GM21381 (cell line): ENCODE data around the gene TTC28.

Source experiments
- ATAC-seq: cut with Tn5 transposase; IDR thresholded peaks from one replicate; pipeline ENCODE4 v1.9.1; 2021; ENCODE audit warnings: mild to moderate bottlenecking, moderate library complexity; ENCODE audit not compliant: unreplicated experiment

Gene TTC28

DNA sequence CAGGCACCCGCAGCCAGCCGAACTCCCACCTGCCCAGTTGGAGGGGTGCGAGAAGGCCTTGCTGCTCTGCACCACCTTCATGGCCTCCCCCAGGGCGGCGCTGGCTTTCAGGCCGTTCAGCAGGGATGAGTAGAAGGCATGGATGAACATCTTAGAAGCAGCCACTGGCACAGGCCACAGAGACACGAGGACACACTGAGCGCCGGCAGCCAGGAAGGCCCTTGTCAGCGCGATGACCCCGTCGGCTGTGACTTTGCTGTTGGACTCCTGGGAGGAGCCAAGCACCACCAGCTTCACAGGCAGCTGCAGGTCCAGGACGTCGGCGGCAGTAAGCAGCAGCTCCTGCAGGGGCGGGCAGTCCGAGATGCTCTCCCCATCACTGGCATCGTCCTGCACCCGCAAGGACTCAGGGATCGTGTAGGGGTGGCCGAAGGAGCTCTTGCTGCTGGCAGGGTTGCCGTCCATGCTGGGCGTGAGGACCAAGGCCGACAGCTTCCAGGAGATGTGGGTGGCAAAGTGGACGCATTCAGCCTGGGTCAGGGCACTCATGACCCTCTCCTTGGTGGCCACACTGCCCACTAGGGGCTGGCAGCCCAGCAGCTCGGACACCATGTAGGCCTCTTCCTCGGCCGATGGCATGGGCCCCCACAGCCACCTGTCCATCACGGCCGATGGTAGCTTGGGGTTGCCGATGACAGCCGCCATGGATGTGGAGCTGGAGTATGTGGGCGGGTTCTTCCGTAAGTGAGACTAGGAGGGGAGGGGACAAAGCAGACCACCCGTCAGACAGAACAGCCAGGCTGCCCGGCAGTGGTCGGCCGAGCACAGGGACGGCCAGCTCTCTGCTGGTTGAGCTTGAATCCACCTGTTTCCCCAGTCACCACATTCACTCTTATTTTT, 680.9 kb downstream of the TTC28 start:
- ATAC-seq: no peak

DNA sequence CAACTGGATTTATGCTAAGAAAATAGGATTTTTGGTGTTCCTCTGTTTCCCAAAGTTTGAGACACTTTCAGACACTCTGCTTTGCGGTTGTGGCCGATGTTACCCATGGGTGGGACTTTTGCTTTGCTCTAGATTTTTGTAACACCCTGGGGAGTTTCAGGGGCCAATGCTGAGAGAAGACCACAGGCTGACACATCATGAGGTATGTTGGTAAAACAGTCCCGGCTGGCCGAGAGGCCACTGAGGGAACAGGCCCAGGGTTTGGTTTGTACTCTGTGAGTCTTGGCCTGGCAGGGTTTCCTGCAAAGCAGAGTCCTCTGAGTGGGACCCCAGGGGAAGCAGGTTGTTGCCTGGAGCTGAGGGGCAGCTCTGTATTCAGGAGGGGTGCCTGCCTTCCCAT, 682.1 kb downstream of the TTC28 start:
- ATAC-seq: no peak

GRCh38 chr22:27996981-27997380, 682.7 kb downstream of the TTC28 start:
- ATAC-seq: no peak

- no peak for ATAC-seq
Measured at GRCh38 chr22:27996529-27996925, 683.1 kb downstream of the TTC28 start.

- no peak for ATAC-seq
Measured at GRCh38 chr22:27995801-27996528, 683.7 kb downstream of the TTC28 start.

DNA sequence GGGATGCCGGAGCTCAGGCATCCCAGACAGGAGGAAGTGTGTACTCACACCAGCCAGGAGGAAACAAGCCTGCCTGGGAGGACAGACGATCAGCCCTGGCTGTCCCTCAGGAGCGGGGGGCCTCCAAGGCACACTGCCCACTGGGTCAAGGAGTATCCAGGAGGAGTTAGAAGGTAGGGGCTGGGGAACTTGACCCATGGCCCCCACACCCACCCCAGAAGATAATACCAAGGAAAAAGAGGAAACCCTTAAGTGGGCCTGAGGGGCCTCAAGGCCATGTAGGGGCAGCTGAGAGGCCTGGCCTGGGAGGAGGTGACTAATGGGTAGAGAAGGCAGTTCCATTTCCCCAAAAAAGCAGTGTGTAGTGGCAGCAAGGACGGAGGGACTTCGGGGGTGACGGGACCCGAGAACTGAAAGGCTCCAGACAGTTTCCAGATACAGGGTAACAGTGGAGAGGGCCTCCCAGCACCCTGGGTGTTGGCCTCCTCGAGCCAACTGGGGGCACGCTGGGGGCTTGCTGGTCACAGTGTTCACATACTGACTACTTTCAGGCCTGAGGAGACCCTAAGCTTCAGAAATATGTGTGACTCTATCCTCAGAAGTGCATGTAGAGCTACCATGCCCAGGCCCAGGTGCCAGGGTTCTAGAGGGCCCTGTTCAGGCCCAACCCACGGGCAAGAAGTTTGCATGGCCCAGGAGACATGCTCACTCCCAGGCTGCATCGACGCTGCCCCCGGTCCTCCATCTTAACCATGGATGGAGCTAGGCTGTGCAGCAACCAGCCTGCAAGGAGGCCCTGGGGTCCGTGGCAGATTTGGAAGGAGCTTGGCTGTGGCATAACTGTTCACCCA, 684.9 kb downstream of the TTC28 start:
- ATAC-seq: no peak

DNA sequence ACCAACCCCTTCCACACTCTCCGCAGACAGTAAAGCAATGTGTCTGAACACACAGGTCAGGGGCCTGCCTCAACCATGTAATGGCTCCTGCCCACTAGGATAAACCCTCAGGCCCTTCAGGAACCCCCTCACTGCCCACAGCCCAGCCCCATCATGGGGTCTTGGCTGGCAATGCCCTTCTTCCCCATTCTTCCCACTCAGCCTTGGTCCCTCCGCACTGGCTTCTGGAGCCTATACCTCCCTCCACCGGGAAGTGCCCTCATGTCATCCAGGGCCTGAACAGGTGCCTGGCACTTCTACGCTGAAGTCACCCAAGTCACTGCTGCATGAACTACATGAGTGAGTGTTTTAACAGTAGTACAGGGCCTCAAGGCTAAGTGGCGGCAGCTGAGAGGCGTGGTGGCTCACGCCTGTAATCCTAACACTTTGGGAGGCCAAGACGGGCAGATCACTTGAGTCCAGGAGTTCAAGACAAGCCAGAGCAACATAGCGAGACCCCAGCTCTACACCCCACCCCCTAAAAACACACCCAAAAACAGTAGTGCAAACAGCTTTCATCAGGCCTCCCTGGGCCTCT, 685.8 kb downstream of the TTC28 start:
- ATAC-seq: no peak

GRCh38 chr22:27993201-27993635, 686.4 kb downstream of the TTC28 start:
- ATAC-seq: no peak

DNA sequence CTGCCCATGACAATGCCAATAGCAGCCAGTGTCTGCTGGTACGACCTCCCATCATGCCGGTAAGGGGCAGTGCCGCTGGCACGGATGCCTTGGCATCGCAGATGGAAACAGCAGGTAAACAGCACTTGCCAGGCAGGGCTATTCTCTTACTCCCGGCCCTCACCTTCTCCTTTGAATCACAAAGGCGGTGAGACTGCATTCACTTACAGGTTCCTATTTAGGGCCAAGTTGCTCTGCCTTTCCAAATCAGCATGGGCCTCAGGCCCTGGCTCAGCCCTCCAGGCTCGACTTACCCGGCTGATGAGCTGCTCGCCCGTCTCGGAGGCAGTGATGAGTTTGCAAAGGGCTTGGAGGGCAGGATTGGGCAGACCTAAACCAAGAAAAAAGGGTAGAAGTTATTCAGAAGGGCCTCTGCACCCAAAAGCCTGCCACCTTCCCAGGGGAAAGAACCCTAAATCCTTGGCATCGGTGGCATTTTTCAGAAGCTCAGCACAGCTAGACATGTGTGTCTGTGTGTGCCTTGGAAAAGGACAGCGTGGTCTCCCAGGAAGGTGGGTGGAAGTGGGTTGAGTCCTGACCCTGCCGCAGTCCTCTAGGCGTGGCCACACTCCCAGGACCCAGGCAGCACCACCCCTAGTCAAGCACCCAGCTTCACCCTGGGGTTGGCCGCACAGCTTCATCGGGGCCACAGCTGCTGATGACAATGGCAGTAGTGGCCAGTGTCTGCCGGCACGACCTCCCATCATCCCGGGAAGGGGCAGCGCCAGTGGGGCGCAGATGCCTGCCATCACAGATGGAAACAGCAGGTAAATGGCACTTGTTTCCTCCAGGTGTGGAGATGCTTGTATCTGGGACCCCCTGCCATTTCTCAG, 687.1 kb downstream of the TTC28 start:
- no peak for ATAC-seq

- ATAC-seq: no peak
Measured at GRCh38 chr22:27991586-27992293, 687.9 kb downstream of the TTC28 start.

- no peak for ATAC-seq
Measured at GRCh38 chr22:27990879-27991278, 688.8 kb downstream of the TTC28 start.

DNA sequence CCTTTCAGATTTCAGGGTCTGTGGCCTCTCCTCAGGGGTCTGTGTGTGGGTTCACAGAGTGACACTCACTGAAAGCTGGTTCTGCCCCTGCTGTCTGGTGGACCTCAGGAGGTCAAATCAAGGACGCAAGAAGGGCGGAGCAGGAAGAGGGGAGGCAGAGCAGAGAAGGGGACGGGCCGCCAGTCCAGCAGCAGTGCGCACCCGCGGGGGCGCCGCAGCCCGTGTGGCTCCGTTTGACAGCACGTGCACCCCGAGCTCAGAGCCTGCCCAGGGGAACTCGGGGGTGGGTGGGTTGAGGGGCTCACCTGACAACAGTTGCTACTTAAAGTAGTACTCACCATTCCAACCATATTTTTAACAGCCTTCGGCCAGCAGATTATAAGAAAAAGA, 689.2 kb downstream of the TTC28 start:
- no peak for ATAC-seq

- ATAC-seq: no peak
Measured at GRCh38 chr22:27989758-27990450, 689.7 kb downstream of the TTC28 start.

GRCh38 chr22:27988704-27989103, 690.9 kb downstream of the TTC28 start:
- no peak for ATAC-seq

DNA sequence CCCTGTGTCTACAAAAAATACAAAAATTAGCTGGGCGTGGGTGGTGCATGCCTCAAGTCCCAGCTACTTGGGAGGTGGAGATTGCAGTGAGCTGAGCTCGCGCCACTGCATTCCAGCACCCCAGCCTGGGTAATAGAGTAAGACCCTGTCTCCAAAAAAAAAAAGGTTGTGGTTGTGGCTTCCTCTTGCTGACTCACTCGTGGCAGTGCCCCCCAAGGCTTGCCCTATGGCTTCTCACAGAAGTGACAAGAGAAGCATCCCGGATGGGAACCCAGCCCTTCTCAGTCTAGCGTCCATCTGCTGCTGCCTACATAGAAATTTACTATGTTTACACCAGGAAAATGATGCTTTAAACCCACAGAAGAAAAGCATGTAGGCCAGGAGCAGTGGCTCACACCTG, 692.1 kb downstream of the TTC28 start:
- ATAC-seq: no peak

DNA sequence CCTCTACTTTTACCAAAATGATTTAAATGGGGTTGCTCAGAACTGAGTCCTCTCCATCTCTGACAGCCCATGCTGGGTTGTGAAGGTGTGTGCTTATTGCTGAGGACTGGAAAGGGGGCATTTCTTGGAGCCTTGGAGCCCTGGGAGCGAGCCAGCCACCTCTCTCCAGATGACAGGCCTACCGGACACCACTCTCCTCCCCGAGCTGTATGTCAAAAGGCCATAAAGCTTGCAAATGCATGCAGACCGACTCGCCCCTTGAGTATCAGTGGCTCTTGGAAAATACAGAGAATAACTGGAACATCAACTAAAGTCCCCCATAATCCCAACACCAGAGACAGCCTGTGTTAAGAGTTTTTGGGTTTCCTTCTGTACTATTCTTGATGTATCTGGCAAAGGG, 692.7 kb downstream of the TTC28 start:
- ATAC-seq: no peak

GRCh38 chr22:27986459-27986858, 693.2 kb downstream of the TTC28 start:
- no peak for ATAC-seq

- no peak for ATAC-seq
Measured at GRCh38 chr22:27985323-27986275, 694.0 kb downstream of the TTC28 start.
